ENCODE data around the gene TUBB4A.

The TUBB4A gene

DNA sequence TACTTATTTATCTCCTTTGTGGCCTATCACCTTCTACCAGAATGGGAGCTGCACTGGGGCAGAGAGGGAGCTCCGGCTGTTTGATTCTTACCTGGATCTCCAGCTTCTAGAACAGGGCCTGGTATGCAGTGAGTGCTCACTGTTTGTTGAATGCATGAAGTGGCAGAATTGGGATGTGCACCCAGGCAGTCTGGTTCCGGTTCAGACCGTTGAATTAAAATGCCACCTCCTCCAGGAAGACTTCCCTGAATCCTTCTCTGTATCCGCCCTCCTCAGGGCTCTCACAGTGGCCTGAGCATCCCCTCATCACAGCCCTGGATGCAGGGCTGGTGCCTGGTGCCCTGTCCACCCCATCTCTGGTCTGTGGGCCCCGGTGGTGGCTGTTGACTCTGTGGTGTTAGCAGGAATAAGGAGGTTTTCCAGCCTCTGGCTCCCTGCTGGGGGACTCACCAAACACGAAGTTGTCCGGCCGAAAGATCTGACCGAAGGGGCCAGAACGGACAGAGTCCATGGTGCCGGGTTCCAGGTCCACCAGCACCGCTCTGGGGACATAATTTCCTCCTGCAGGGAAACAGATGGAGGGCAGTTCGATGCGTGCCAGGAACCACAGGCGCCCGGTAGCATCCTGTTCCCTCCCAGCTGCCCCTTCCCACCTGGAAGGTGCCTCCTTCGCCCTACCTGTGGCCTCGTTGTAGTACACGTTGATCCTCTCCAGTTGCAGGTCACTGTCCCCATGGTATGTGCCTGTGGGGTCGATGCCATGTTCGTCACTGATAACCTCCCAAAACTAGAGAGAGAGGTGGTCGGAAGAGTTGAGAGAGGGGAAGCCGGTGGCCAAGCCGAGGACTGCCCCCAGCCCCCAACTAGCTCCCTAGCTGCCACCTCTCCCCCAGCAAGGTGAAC, 1.0 kb downstream of the TUBB4A start:
- TF ChIP-seq, protein P1, sequence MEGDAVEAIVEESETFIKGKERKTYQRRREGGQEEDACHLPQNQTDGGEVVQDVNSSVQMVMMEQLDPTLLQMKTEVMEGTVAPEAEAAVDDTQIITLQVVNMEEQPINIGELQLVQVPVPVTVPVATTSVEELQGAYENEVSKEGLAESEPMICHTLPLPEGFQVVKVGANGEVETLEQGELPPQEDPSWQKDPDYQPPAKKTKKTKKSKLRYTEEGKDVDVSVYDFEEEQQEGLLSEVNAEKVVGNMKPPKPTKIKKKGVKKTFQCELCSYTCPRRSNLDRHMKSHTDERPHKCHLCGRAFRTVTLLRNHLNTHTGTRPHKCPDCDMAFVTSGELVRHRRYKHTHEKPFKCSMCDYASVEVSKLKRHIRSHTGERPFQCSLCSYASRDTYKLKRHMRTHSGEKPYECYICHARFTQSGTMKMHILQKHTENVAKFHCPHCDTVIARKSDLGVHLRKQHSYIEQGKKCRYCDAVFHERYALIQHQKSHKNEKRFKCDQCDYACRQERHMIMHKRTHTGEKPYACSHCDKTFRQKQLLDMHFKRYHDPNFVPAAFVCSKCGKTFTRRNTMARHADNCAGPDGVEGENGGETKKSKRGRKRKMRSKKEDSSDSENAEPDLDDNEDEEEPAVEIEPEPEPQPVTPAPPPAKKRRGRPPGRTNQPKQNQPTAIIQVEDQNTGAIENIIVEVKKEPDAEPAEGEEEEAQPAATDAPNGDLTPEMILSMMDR (conservative IDR thresholded peaks at IDR 0.05; ENCODE audit: low read depth, low read length) = no peak
- no peak for DNase-seq (ENCODE audit: low read depth)
- no peak overlapping the region for H3K4me3 ChIP-seq (ENCODE audit: low read depth, low read length)

DNA sequence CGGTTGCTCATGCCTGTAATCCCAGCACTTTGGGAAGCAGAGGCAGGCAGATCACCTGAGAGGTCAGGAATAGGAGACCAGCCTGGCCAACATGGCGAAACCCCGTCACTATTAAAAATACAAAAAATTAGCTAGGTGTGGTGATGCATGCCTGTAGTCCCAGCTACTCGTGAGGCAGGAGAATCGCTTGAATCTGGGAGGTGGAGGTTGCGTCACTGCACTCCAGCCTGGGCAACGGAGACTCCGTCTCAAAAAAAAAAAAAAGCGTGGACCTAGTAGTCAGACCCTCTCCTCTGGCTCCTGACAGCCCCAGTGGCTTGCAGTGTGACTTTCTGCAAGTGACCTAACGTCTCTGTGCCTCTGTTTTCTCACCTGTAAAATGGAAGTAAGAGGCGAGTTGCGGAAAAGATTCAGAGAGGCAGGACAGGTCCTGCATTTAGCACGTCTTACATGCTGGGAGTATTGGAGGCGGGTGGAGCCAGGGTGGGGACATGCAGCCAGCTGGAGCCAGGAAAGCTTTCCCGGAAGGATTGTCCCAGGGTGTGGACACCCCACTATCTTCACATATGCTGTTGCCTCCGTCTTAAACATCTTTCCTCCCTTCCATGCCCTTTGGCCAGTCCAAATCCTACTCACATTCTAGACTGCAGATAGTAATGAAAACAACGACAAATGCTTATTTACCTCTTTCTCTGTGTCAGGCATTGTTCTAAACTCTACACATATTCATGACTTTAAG, 2.9 kb downstream of the TUBB4A start:
- H3K4me3 ChIP-seq (ENCODE audit: low read depth, low read length) = no peak overlapping the region
- DNase-seq (ENCODE audit: low read depth) = no peak
- TF ChIP-seq, protein P1 (conservative IDR thresholded peaks at IDR 0.05; ENCODE audit: low read depth, low read length) = no peak

DNA sequence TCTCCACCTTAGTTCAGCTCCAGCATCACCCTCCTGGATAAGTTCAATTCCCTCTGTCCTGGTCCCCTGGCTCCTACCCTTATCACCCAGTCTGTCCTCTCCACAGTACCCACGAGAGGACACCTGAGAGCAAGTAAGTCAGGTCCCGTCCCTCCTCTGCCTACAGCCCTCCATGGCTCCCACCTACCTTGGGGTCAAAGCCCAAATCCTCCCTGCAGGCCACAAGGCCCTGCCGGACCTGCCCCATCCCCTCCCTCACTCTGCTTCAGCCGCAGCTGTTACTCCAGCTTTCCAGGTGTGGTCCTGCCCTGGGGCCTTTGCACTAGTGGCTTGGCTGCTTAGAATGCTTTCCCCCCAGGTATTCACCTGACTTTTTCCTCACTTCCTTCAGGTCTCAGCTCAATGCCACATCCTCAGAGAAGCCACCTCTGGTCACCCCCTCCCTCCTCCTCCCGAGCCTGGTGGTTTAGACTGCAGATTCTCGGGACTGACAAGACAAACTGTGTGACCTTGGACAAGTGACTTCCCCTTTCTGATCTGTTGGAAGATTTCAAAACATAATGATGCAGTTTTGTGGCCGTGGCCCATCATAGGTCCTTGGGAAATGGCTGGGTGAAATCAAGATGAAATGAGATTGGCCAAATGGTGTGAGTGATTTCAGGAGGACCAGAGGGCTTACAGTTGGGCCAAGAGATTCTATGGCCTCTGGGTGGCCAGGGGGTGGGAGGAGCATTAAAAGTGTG, 3.6 kb downstream of the TUBB4A start:
- DNase-seq (ENCODE audit: low read depth) = no peak
- TF ChIP-seq, protein P1 (conservative IDR thresholded peaks at IDR 0.05; ENCODE audit: low read depth, low read length) = no peak
- no peak overlapping the region for H3K4me3 ChIP-seq (ENCODE audit: low read depth, low read length)

DNA sequence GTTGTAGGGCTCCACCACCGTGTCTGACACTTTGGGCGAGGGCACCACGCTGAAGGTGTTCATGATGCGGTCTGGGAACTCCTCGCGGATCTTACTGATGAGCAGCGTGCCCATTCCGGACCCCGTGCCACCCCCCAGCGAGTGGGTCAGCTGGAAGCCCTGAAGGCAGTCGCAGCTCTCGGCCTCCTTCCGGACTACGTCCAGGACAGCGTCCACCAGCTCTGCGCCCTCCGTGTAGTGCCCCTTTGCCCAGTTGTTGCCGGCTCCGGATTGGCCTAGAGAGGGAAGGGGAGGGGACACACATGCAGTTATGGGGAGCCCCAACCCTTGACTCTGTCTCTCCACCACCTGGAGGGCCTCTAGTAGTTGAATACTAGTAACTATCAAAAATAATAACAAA, 6.2 kb downstream of the TUBB4A start:
- TF ChIP-seq, protein P1 (conservative IDR thresholded peaks at IDR 0.05; ENCODE audit: low read depth, low read length) = no peak
- no peak for DNase-seq (ENCODE audit: low read depth)
- H3K4me3 ChIP-seq (ENCODE audit: low read depth, low read length) = no peak overlapping the region

DNA sequence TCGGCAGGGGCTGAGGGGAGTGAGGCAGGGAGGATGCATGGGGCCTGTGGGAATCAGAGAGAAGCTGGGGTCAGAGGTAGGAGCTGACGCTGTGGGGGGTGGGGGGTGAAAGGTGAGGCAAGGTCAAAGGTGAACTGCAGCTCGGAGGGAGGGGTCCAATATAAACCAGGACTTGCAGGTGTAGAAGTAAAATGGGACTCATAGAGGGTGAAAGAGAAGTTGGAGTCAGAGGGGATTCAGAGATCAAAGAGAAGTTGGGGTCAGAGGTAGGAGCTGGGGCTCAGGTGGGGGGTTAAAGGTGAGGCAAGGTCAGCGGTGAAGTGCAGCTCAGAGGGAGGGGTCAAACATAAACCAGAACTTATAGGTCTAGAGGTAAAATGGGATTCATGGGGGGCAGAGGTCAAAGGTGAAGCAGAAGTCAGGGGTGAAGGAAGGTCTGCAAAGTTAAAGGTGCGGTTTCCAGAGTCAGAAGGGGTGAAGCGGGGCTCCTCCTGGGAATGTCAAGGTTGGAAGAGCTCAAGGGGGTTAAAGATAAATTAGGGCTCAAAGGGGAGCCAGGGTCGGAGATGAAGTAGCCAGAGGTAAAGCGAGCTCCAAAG, 7.6 kb downstream of the TUBB4A start:
- no peak for DNase-seq (ENCODE audit: low read depth)
- no peak overlapping the region for H3K4me3 ChIP-seq (ENCODE audit: low read depth, low read length)
- TF ChIP-seq, protein P1 (conservative IDR thresholded peaks at IDR 0.05; ENCODE audit: low read depth, low read length) = no peak

DNA sequence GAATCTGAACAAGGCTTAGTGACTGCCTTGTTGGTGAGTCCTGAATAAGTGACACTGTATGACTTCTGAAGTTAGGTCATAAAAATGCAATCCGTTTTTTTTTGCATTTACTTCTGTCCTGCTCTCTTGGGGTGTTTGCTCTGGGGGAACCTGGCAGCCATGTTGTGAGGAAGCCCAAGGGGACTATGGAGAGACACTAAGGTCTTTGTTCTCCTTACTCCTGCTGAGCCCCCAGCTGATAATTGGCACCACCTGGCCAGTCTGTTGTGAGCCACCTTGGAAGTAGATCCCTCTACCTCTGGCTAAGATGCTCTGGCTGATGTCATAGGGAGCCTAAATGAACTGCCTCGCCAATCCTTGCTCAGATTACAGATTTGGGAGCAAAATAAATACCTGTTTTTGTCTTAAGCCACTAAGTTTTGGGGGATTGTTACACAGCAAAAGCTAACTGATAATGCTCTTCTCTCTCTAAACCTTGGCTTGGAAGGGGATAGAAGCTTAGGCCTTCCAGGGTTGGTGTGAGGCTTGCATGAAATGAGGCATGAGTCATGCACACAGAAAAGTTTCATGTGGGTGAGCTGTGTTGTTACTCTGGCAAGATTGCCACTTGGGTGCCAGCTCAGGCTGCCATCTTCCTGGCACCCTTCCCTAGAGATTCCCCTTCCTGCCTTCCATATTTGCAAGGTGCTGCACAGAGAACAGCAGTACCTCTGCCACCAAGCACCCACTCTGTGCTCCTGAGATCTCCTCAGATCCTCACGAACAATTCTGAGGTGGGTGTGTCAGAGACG, 10.1 kb downstream of the TUBB4A start:
- DNase-seq (ENCODE audit: low read depth) = no peak
- TF ChIP-seq, protein P1 (conservative IDR thresholded peaks at IDR 0.05; ENCODE audit: low read depth, low read length) = no peak
- no peak overlapping the region for H3K4me3 ChIP-seq (ENCODE audit: low read depth, low read length)

Data from choroid plexus epithelial cell (primary cell).